A549 (cell line): ENCODE results near the gene MTA3.

Experiments
- CEBPB ChIP-seq, 2 experiments: fragments of >200 bp in 1 of 2; sonication (Bioruptor Twin) in 1 of 2; formaldehyde crosslinking in 1 of 2; IDR thresholded peaks; 2 replicates each; pipeline ENCODE4 v1.6.1; 2012 to 2016
- EP300 ChIP-seq, 2 experiments: fragments of >200 bp; sonication (Bioruptor Twin); formaldehyde crosslinking; IDR thresholded peaks; 2 replicates in 1 of 2; 3 replicates in 1 of 2; pipeline ENCODE4 v1.6.1; 2016 to 2017
- KDM1A ChIP-seq: fragments of 200-600 bp; sonication (generic); IDR thresholded peaks from 2 replicates; pipeline ENCODE4 v1.6.1; 2016; ENCODE audit warnings: low read depth, mild to moderate bottlenecking
- NPAS2 ChIP-seq: fragments of 250-450 bp; sonication (Bioruptor Pico); IDR thresholded peaks from 2 replicates; pipeline ENCODE4 v1.8.0; 2022; ENCODE audit warnings: mild to moderate bottlenecking, moderate library complexity, borderline replicate concordance
- POLR2A ChIP-seq: IDR thresholded peaks from 2 replicates; pipeline ENCODE4 v1.6.1; 2012; ENCODE audit warnings: mild to moderate bottlenecking, low read length
- POLR2AphosphoS2 ChIP-seq: conservative IDR thresholded peaks from 2 replicates; pipeline ENCODE4 v1.6.1; 2012; ENCODE audit warnings: low read length, improper control_type of control experiment, inconsistent platforms
- RARB ChIP-seq: fragments of 250-450 bp; sonication (Bioruptor Pico); IDR thresholded peaks from 2 replicates; pipeline ENCODE4 v1.8.0; 2021; ENCODE audit warnings: mild to moderate bottlenecking, moderate library complexity
- RFX5 ChIP-seq: fragments of 450-650 bp; IDR thresholded peaks from 2 replicates; pipeline ENCODE4 v1.7.1; 2014; ENCODE audit warnings: antibody characterized with exemption, mild to moderate bottlenecking, moderate library complexity
- ZSCAN20 ChIP-seq: fragments of 250-450 bp; sonication (Bioruptor Pico); IDR thresholded peaks from 2 replicates; pipeline ENCODE4 v1.8.0; 2022; ENCODE audit warnings: mild to moderate bottlenecking, moderate library complexity
- TF ChIP-seq, protein P1 (sequence below): fragments of >200 bp; sonication (Bioruptor Twin); formaldehyde crosslinking; IDR thresholded peaks from 3 replicates; pipeline ENCODE4 v1.5.1; 2016
- TF ChIP-seq, protein P2 (sequence below): IDR thresholded peaks from 2 replicates; pipeline ENCODE4 v1.6.1; 2012; ENCODE audit warnings: low read depth, borderline replicate concordance
- TF ChIP-seq, protein P3 (sequence below): fragments of 200-600 bp; sonication (generic); IDR thresholded peaks from 2 replicates; pipeline ENCODE4 v1.6.1; 2016; ENCODE audit warnings: antibody characterized with exemption, mild to moderate bottlenecking, moderate library complexity
- TF ChIP-seq, protein P4 (sequence below): IDR thresholded peaks from 2 replicates; pipeline ENCODE4 v1.6.1; 2012

DNA sequence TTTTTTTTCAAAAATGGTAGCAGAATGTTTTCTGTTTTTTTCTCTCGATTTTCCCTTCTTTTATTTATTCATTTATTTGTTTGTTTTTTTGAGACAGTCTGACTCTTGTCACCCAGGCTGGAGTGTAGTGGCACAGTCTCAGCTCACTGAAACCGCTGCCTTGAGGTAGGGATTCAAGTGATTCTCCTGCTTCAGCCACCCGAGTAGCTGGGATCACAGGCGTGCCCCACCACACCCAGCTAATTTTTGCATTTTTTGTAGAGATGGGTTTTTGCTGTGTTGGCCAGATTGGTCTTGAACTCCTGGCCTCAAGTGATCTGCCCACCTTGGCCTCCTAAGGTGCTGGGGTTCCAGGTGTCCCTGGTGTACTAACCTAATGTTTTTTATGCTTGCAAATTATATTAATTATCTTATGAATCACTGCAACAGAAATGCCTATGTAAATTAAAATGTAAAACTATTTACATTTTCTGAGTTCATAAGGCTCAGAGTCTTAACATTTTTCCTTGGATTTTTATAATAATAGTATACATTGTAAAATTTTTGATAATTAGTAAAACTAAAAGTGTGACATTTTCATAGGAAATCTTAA, 19.2 kb downstream of the MTA3 start:
- TF ChIP-seq POLR2A (no peak), EP300 (IDR thresholded peaks at IDR 0.05) (no peak), CEBPB (IDR thresholded peaks at IDR 0.05) (no peak), RARB (CRISPR knock-in tag) (no peak), KDM1A (no peak), NPAS2 (CRISPR knock-in tag) (no peak), ZSCAN20 (CRISPR knock-in tag) (no peak), RFX5 (no peak), POLR2AphosphoS2 (no peak)
- TF ChIP-seq, protein P1, sequence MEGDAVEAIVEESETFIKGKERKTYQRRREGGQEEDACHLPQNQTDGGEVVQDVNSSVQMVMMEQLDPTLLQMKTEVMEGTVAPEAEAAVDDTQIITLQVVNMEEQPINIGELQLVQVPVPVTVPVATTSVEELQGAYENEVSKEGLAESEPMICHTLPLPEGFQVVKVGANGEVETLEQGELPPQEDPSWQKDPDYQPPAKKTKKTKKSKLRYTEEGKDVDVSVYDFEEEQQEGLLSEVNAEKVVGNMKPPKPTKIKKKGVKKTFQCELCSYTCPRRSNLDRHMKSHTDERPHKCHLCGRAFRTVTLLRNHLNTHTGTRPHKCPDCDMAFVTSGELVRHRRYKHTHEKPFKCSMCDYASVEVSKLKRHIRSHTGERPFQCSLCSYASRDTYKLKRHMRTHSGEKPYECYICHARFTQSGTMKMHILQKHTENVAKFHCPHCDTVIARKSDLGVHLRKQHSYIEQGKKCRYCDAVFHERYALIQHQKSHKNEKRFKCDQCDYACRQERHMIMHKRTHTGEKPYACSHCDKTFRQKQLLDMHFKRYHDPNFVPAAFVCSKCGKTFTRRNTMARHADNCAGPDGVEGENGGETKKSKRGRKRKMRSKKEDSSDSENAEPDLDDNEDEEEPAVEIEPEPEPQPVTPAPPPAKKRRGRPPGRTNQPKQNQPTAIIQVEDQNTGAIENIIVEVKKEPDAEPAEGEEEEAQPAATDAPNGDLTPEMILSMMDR: no peak
- TF ChIP-seq, protein P2, sequence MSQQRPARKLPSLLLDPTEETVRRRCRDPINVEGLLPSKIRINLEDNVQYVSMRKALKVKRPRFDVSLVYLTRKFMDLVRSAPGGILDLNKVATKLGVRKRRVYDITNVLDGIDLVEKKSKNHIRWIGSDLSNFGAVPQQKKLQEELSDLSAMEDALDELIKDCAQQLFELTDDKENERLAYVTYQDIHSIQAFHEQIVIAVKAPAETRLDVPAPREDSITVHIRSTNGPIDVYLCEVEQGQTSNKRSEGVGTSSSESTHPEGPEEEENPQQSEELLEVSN: no peak
- TF ChIP-seq, protein P3, sequence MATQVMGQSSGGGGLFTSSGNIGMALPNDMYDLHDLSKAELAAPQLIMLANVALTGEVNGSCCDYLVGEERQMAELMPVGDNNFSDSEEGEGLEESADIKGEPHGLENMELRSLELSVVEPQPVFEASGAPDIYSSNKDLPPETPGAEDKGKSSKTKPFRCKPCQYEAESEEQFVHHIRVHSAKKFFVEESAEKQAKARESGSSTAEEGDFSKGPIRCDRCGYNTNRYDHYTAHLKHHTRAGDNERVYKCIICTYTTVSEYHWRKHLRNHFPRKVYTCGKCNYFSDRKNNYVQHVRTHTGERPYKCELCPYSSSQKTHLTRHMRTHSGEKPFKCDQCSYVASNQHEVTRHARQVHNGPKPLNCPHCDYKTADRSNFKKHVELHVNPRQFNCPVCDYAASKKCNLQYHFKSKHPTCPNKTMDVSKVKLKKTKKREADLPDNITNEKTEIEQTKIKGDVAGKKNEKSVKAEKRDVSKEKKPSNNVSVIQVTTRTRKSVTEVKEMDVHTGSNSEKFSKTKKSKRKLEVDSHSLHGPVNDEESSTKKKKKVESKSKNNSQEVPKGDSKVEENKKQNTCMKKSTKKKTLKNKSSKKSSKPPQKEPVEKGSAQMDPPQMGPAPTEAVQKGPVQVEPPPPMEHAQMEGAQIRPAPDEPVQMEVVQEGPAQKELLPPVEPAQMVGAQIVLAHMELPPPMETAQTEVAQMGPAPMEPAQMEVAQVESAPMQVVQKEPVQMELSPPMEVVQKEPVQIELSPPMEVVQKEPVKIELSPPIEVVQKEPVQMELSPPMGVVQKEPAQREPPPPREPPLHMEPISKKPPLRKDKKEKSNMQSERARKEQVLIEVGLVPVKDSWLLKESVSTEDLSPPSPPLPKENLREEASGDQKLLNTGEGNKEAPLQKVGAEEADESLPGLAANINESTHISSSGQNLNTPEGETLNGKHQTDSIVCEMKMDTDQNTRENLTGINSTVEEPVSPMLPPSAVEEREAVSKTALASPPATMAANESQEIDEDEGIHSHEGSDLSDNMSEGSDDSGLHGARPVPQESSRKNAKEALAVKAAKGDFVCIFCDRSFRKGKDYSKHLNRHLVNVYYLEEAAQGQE: no peak
- TF ChIP-seq, protein P4, sequence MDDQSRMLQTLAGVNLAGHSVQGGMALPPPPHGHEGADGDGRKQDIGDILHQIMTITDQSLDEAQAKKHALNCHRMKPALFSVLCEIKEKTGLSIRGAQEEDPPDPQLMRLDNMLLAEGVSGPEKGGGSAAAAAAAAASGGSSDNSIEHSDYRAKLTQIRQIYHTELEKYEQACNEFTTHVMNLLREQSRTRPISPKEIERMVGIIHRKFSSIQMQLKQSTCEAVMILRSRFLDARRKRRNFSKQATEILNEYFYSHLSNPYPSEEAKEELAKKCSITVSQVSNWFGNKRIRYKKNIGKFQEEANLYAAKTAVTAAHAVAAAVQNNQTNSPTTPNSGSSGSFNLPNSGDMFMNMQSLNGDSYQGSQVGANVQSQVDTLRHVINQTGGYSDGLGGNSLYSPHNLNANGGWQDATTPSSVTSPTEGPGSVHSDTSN: no peak
